Cortex of kidney (tissue), 1 donor: ENCODE measurements around the gene BMP3.

Source experiments
- DNase-seq: peaks from one replicate; lab custom pipeline; 2025; lab: John Stamatoyannopoulos, UW

The BMP3 gene

DNA sequence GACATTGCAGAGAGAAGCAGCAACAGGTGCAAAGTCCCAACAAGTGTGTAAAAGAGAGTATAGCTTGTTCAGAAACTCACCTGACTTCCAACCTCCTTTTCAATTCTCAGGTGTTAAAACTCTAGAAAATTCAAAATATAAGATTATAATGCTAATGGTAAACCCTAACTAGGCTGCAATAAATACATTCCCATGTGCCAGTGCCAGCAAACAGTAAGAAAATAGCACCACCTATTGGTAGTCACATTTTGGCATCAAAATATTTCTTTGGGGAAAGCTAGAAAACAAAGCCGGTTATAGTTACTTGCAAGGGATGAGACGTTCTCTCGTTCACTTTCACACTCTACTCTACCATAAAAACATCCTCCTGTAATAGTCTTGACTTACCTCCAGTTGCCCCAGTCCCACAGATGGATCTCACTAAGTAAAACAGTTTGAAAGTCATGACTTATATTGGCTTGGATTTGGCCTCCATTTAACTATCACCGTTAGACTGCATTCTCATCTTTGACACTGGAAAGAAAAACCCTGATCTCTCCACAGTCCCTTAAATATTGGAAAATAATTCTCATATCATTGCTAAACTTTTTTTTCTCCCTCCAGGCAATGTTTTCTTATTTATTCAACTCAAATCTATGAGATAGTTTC, 9.6 kb downstream of the BMP3 start:
- DNase-seq: no peak

DNA sequence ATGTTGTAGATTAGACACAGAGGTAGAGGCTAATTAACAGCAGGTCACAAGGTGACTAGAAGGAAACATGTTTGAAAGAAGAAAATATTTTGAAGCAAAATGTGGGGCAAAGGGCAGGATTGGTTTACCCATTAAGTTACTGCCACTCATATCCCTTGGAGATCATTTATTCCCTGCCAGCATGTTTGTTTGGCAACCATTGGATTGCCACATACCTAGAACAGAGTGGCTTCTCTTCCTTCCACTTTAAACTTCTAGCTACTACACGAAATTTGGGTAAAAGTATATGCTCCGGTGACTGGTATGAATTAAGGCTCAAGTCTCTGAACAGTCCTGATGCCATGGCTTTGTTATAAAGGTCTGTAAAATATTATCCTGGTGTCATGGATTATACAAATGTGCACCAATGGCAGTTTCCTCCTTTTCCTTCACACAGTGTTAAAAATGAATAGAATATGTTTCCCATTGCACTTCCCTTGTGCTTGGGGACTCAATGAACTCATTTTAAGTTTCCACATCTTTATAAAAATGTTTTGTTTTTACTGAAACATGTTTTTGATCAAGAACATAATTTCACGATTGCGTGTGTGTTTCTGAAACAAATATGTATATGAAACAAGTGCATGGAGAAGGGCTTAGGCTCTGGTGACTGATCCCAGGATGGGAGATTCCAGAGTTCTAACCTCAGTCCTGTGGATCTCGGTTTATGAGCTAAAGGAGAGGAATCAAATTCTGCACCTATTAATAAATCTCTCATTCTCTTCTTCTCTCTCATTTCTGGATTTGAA, 12.3 kb downstream of the BMP3 start:
- no peak for DNase-seq

DNA sequence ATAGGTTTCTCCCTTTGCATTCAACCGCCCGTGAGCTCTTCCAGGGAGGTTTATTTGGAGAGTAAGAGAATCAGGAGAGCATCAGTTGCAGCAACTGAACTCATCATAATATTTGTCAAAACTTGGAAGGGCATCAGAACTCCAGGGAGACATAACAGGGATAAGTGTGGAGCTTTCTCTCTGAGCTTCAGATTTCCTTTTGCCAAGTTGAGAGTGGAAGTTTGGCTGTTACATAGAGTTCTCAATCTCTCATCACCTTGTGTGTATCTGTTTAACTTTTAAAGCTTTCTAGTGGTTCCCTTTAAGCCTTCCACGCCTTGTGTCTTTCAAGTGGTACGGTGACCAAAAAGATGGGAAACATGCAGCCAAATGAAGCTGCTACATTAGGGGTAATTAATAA, 18.8 kb downstream of the BMP3 start:
- DNase-seq: no peak

DNA sequence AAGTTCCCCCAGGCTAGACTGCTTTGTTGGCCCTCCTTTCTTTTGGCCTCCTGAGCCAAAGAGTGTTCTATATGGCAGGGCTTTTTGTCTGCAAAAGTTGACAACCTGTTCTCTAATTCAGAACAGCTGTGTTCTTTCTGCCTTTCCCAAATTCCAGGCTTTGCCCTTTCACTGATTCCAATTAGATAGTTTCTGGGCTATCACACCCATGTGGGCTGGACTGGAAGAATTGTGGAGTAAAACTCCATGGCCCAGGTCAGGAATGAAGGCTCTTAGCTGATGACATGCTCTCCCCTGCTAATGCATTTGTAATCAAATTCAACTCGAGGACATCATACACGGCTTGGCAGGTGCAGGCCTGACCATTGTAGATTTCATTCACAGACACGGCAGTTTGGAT, 19.4 kb downstream of the BMP3 start:
- DNase-seq: no peak

DNA sequence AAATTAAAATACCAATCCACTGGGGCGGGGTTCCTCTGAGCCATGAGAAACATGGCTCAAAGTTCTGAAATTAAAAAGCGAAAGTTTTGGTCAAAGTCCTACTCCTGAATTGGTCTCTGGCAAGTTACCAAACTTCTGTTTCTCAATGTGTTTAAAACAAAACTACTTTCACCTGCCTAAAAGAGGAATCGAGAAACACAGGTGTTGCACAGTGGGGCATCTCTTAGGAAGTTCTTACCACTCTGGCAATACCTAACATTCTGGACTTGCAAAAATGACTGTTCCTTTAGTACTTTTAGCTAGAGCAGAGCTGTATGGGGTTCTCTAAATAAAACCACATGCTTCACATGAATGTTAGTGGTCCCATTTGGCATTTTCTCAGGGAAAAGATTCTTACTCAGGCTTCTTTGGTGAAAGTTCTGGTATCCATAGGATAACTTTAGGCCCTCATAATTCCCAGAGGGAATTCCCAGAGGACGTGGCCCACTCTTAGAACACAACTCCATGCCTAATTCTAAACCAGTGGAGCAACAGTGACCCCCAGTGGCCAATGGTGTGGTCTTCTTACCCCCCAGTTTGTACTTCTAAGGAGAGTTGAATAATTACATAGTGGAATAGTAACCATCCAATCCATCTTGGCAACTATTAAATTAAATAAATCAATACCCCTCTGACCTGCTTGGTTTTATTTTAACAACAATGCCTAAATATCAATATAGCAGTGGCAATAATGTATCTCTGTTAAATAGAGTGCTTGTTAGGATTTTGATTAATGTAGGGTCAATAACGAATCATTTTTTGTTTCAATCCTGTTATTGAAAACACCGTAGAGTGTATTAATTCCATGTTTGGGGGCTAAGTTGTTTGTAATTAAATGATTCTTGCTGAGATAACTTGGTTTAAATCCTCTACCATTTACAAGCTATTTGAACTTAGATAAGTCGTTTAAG, 21.9 kb downstream of the BMP3 start:
- no peak for DNase-seq

DNA sequence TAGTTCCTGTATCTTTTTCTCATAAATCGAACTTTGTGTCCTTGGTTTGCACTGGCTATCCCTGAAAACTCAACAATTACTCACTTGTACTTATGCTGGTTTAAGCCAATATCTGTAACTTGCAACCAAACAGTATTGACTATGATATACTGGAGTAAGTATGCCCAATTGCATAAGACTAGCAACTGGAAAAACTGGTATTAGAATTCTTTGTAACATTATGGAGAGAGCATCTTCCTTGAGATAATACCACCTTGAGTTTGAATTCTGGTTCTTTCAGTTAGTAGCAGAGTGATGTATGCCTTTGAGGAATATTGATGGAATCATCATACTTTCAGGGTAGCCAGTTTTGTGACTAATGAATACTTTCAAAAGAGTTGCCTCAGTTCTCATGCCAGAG, 28.1 kb downstream of the BMP3 start:
- DNase-seq: no peak

DNA sequence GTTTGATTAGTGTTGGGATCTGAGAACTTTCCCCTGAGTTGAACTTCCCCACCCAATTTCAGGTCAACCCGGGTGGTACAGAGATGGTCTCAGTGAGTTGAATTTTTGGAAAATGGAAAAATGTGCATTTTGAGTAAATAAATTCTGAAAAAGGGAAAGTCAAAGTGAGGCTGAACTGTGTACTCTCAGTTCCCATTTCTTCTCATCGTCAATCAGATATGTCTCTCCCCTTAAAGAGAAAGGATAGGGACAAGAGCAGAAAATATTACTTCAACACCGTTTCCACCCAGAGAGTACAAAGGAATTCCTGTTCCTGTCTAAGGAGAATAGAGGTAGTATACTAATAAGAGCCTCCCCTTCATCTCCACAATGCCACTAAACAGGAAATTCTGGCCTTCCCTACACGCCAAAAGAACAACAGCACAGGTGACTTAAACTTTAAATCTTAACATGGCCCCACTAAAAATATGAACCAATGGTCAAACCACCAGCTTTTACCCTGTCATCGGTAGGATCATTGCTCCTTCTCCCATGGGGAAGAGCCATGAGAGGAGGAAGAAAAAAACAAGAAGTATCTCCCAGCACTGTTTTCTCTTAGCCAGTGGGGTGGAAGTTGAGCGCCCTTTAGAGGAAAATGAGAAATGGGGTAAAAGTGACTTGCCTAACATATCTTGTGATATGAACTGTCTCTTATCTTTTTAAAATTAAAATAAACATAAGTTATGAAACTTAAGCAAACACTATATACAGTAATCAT, 30.3 kb downstream of the BMP3 start:
- DNase-seq: no peak

DNA sequence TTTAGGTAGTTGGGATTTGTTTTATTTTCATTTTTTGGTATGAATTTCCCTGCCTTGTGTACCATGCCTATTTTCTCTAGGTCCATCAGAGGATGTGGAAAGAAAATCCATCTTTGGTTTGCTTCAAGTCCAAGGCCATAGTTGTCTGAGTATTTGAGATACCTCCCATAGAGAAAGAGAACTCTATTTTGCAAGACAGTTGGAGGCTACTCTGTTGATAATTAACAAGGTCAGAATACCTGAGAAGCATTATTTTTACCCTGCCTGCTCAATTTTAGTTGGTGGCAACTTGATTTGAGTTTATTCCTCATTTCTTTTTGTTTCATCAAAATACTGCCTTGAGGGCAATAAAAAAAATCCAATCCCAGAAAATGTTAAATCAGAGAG, 30.8 kb downstream of the BMP3 start:
- no peak for DNase-seq

DNA sequence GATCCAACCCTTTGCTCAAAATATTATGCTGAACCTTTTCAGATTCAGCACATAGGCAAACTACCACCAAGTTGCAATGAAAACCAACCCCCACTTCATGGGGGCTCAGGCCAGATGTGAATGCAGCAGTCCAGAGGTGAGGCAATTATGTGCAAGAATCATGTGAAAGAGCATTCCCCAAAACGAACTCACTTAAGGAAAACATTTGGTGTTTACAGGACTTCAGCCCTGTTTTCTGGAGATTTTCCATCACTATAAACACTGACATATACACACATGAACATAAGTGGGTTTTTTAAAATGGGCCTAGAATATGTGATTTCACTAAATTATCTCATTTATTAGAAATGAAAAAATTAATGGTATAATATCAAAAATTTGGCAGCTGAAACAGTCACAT, 31.5 kb downstream of the BMP3 start:
- no peak for DNase-seq

DNA sequence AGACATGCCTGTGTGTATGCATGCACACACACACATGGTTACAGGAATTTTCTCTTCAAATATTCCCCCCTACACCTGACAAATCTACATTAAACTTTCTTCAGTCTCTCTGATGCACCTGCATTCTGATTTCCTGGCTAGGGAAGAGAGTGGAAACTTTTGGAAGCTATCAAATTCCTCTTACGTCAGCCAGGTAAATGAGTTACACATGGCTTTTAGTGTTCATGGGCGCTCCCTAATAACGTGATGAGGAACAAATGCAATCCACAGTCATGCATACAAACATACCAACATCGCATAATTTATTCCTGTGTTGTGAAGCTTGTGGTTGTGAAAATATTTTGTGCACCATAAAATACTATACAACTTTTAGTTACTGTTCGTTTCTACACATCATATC, 34.9 kb downstream of the BMP3 start:
- DNase-seq: no peak

DNA sequence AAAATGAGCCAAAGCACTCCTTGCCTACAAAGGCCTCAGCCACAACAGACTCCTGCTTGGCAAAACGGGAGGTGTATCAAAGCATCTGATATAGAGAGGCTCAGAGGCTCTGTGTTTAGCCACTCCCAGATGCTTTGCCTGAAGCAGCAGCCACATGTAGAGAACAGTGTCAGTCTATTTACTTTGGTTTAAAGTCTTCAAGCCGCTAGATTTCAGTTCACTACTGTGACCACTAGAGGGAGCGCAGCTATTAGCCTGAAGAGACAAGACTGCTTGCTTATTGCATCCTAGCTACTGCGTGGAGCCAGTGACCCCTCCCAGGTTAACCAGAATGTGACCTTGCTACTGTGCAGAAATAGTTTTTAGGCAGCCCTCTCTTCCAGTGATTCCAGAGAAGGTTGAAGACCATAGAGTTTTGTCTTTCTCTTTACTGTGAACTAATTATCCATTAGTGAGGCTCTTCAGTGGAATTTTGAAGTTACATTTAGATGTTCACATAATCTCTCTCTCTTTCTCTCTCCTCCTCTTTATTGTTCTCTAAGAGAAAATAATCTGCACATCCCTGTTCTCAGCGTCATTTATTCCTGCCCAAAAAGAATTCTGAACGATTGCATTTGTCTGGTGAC, 39.3 kb downstream of the BMP3 start:
- no peak for DNase-seq

DNA sequence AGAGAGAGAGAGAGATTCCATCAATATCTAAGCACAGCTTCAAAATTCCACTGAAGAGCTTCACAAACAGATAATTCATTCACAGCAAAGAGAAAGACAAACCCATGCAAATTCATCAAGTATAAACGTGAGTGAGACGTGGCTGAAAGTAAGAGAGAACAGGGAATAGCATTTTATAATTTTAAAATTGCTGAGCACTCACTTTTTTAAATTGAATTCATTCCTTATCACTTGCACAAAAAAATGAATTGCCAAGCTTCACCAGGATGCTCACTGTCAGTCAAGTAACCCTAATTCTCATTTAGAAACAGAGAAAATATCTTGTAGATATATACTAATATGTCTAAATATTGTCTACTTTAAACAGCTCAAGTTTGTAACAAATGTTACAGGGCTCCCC, 40.5 kb downstream of the BMP3 start:
- DNase-seq: no peak

DNA sequence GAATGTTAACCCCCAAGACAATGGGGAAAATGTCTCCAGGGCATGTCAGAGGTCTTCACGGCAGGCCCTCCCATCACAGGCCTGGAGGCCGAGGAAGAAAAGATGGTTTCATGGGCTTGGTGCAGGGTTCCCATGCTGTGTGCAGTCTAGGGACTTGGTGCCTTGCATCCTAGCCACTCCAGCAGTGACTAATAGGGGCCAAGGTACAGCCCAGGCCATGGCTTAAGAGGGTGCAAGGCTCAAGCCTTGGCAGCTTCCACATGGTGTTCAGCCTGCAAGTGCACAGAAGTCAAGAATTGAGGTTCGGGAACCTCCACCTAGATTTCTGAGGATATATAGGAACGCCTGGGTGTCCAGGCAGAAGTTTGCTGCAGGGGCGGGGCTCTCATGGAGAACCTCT, 50.6 kb downstream of the BMP3 start:
- no peak for DNase-seq

DNA sequence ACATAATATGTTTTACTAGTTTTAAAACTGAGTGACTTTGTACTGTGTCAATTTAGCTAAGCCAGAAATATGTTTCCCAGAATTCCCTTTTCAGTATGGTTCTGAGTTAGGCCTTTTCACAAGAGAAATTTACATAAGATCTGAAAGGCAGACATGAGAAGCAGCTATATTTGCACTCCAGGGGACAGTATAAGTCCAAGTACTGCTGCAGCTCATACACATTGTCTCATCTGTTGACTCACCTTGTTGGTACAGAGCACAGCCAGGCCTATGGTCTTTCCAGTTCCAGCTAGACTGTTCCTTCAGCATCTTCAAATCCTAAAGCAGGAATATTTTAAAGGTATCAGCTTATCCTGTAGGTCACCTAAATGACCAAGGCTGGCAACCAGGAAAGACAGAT, 53.5 kb downstream of the BMP3 start:
- no peak for DNase-seq

DNA sequence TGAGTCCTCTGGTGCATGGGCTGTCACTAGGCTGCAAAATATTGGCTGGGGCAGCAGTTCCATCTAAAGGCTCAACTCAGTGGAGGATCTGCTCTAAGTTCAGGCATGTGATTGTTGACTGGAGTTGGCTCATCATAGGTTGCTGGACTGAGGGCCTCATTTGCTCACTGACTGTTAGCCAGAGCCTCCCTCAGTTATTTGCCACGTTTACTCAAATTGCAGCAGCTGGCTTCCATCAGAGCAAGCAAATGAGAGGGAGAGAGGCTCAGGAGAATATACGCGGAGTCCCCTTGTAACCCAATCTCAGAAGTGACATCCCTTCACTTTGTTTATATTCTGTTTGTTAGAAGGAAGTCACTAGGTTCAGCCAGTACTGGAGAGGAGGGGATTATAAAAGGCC, 54.1 kb downstream of the BMP3 start:
- no peak for DNase-seq

DNA sequence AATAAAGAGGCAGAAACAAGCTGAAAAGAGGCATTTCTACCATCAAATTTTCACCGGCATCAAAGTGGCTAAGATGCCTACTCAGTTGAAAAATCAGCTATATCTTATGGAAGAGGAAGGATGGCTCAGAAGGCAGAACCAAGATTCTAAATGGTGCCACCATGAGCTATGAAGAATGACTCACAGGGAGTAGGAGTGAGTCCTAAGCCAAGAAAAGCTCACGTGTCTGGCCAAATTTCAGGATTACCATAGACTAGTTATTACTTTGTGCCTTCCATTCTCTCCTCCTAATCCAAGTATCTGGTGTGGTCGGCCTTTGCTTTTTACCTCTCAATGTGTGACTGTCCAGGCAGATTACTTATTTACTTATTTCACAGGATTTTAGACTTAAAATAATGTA, 54.8 kb downstream of the BMP3 start:
- DNase-seq: no peak

DNA sequence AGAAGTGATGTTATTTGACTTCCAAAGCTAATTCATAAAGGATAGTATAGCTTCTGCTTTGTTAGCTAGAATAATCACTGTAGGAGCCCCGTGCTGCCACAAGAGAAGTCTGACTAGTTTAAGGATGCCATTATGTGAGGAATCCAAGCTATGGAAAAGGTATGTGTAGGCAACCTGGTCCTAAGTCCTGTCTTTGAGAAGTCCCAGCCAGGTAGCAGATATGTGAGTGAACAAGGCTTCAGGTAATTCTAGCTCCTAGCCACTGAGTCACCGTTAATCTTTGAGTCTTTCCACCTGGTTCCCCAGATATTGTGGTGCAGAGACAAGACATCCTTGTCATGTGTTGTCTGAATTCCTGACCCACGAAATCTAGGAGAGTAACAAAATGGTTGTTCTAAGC, 55.5 kb downstream of the BMP3 start:
- DNase-seq: no peak

DNA sequence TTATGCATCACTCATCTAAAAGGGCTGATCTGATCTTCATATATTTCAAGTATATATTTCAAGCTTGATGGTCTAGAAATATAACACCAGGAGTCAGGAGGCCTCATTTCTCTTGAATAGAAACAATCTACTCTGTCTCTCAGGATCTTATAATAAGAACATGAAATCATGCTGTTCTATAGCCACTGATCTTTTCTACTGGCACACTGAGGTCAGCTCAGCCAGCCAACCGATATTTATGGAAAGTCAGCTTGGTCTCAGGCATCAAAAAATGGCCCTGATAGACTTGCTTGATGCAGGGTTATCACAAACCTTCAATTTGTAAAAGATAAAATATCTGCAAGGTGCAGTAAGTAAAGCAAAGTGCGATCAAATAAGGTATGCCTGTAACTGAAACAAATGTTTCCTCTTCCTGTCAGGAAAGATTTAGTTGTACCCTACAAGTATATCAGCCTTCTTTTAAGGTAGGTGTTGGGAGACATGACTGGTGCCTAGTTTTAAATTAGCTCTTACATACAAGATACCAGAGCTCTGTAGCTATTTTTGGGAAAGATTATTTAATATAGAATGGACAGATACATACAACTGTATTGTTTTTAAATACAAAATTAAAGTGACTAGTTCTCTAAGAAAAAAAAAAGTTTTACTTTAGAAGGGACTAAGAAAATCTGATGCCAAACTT, 63.4 kb downstream of the BMP3 start:
- DNase-seq: no peak

DNA sequence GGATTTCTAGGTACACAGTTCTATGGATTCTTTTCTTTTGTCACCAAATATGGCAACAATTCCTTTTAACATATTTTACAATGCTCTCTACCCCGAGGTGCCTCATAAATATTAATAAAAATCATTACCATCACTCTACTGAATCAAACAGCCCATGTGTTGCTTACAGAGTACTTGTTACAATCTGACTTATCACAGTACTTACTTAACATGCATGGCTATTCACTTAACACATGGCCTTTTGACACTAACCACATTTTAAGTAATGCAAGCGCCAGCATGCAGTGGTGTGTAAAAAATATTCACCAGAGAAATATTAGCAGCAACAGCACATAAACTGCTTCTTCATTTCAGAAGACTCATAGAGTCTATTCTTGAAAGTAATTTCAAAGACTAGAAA, 64.9 kb downstream of the BMP3 start:
- DNase-seq: no peak

DNA sequence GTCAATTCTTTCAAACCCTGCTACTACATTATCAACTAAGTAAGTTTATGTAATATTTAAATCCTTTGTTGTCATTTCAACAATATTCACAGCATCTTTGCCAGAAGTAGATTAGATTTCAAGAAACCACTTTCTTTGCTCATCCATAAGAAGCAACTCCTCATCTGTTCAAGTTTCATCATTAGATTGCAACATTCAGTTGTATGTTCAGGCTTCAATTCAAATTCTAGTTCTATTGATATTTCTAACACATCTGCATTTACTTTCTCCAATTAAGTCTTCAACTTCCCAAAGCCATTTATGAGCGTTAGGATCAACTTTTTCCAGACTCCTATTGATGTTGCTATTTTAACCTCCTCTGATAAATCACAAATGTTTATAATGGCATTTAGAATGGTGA, 66.1 kb downstream of the BMP3 start:
- no peak for DNase-seq

DNA sequence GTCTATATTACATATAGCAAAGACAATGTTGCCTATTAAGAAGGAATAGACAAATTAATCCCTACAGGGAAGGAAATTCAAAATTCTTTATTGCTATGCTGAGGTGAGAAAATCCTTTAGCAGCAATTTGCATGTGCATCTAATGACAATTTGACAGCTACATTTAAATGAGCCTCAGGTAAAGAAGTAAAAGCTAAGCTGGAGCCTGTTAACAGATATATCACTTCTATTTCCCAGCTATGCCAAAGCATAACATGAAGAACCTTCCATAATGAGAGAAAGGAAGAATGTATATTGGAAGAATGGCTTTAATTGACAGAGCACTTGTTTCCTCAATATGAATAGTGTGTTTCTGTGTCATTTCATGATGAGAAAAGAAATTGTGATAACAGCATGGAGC, 71.6 kb downstream of the BMP3 start:
- no peak for DNase-seq
